Islet of Langerhans (tissue), 1 donor: ENCODE data around the gene KRT4.

ENCODE experiments used
- FAIRE-seq: peaks from one replicate; lab custom pipeline; 2011; peaks lifted over from hg19 to GRCh38; lab: Jason Lieb, UNC

The KRT4 gene

GRCh38 chr12:52821826-52822660, 8.1 kb upstream of the KRT4 start:
- FAIRE-seq: no peak

- FAIRE-seq: no peak
These were observed 7.3 kb upstream of the KRT4 start for GRCh38 chr12:52821071-52821730.

GRCh38 chr12:52820521-52820920, 6.6 kb upstream of the KRT4 start:
- no peak for FAIRE-seq

GRCh38 chr12:52819731-52820510, 6.0 kb upstream of the KRT4 start:
- no peak for FAIRE-seq

- no peak for FAIRE-seq
These were observed 5.0 kb upstream of the KRT4 start for GRCh38 chr12:52818887-52819420.

DNA sequence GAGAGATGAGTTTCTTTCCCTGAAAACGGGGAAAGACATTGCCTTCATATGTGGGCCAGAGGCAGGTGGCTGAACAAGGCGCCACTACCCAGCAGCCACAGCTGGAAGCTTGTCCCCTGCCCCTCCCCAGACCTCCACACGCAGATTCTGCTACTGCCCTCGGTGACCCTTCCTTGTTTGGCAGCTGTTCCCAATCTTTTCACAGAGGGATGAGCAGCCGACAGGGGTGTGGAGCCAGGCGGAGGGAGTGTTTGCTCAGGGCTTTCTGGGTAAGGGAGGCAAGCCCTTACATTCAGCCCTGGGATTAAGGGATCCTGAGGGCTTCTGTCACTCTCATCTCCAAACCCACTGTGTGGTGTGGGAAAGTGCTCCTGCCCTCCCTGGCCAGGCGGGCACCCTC, 4.5 kb upstream of the KRT4 start:
- FAIRE-seq: no peak

DNA sequence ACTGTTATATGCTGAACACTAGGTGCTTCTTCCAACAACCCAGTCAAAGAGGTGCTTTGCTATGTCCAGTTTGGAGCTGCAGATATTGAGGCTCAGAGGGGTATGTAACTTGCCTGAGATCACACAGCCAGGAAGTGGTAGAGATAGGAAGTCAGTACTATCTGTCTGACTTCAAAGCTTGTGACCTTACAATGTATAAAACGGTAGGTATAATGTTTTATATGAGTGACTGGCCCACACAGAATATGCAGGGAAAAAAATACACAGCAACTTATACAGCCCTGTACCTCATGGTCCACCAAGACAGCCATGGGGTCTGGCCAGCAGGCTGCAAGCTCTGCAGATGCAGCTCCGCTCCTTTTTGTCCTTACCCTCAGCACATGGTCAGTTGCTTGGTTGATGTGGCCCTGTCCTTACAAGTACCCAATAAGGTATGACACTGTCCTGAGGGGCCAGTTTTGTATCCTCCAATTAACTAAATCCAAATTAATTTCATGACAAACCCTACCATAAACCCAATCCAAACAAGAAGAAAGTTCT, 3.9 kb upstream of the KRT4 start:
- FAIRE-seq: no peak

GRCh38 chr12:52817003-52817698, 3.2 kb upstream of the KRT4 start:
- FAIRE-seq: no peak

DNA sequence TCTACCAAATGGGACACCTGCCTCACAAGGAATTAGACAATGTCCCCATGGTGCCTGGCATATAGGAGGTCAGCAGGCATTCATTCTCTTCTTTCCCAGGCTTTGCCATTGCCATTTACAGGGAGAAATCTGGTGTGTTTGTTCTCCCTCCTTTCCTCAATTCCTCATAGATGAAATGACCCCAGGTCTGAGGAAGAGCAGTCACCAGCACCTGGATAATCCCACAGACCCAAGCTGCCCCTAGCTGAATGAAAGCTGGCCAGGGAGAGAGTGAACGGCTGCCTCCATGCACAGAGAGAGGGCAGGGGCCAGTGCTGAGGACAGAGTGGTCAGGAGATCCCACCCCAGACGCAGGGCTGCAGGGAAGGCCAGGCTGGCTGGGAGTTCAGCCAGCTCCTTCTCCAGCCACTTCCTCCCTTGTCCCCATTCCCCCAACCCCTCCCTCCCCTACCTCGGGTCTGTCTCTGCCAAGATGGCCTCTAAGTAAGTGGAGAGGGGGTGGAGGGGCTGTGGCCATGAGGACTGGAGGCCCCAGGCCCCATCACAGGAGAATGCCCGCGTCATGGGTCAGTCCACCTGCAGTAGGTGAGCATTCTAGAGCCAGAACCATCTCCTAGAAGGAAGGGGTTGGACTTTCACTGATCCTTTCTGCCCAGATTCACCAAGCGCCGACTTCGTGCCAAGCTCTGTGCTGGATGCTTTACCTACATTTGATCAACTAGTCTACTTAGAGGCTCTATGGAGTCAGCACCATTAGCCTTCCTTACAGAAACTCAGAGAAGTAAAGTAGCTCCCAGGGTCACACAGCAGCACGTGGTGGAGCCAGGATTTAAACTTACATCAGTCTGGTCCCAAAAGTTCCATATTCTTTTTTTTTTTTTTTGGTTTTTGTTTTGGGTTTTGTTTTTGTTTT, 2.0 kb upstream of the KRT4 start:
- FAIRE-seq: no peak

DNA sequence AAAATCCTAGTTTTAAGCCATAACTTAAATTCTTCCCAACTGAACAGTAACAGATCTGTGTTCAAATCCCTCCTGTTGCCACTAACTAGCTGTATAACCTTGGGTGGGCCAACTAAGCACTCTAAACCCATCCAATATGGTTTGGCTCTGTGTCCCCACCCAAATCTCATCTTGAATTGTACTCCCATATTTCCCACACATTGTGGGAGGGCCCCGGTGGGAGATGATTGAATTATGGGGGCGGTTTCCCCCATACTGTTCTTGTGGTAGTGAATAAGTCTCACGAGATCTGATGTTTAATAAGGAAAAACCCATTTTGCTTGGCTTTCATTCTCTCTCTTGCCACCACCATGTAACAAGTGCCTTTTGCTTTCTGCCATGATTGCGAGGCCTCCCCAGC, 1.2 kb upstream of the KRT4 start:
- no peak for FAIRE-seq

GRCh38 chr12:52814710-52815155, 817 bp upstream of the KRT4 start:
- FAIRE-seq: no peak

DNA sequence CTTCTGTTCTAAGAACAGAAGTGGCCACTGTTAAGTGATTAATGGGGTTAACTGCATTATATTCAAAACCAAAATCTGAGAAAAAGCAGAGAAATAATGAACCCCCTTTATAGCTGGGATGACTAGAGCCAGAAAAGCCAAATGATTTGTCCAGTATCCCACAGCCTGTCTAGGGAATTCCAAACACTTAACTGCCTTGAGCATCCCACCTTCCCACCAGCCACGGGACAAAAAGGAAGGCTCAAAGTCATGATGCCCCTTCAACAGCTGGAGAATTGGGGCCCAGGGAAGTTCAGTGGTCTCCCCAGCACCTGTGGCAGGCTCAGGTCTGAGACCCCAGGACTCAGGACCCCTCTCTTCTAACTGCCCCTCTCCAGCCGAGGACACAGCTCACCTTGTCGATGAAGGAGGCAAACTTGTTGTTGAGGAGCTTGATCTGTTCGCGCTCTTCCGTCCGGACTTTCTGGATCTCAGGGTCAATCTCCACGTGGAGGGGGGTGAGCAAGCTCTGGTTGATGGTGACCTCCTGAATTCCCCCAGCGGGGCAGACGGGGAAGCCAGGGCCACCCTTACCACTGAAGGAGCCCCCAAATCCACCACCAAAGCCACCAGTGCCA, 605 bp downstream of the KRT4 start:
- FAIRE-seq: no peak

GRCh38 chr12:52812749-52813148, 1.2 kb downstream of the KRT4 start:
- FAIRE-seq: no peak

- no peak for FAIRE-seq
These were observed 1.9 kb downstream of the KRT4 start for GRCh38 chr12:52812073-52812400.

DNA sequence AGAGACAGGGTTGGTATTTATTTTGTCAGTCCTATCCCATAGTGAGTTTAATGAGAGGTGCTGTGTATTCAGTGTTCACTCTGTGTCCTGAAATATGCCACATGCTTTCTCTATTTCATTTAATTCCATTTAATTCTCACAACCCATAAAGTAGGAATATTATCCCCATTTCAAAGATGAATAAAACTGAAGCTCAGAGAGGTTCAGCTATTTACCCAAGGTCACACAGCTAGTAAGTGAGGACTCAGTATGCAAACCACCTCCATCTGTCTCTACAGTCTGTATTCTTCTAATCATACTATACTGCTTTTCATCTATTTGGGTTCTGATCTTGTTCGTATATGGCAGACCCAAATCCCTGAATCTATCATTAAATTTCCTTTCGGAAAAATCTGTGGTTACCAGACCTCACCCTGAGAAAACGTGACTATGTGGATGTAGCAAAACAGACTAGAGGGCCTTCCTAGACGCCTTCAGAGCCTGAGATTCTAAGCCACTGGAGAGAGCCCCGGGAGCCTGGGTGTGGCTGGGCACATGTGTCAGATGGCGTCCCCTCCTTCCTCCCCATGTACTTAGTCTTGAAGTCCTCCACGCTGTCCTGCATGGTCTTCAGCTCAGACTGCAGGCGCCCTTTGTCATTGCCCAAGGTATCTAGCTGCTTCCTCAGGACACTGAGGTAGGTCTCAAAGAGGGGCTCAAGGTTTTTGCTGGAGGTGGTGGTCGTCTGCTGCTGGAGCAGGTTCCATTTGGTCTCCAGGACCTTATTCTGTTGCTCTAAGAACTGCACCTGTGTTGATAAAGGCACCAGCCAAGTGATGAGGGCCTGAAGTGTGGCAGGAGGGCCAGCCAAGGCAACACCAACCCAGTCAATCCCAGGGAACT, 2.5 kb downstream of the KRT4 start:
- no peak for FAIRE-seq

- FAIRE-seq: no peak
These were observed 3.4 kb downstream of the KRT4 start for GRCh38 chr12:52810554-52810953.

DNA sequence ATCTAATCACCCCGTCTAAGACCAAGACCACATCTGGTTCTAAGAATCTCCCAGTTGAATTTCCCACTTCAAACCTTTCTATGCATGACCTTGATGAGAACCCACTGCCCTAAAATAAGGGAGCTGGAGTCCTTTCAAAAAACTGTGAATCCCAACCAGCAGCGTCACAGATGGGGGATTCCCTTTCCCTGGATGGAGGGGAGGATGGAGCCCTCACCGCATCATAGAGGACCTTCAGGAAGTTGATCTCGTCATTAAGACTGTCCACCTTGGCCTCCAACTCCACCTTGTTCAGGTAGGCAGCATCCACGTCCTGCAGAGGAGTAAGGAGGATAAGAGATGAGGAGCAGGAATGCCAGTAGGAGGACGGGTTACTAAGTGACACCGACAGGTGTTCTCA, 4.8 kb downstream of the KRT4 start:
- FAIRE-seq: no peak

DNA sequence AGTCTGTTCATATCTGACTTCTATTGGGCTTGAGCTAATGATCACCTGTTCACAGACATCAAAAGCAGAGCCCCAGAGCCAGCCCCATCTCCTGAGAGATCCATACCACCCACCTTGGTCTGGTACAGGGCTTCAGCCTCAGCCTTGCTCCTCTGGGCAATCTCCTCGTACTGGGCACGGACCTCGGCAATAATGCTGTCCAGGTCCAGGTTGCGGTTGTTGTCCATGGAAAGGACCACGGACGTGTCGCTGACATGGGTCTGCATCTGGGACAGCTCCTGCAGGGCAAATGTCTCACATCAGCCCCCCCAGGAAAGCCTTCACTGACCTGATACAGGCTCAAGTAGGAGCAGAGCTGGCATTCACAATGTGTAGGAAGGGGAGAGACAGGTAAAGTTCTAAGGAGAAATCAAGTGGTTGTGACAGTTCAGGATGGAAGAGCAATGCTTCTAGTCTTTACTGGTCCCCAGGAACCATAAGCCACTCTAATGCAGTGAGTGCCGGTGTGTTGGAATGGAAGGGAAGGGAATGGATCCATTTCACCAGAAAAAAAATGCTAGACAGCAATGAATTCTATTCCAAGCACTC, 5.2 kb downstream of the KRT4 start:
- FAIRE-seq: no peak
